Hepatocyte (in vitro differentiated cells): ENCODE results near the gene BZW1. TPM values are rescaled to one million over a fixed set of nuclear protein-coding genes. Genes with fewer than 3 reads are reported as not detected.

Source experiments
- DNase-seq: peaks from one replicate; pipeline ENCODE4 v3.0.0-alpha.2; 2016; ENCODE audit warnings: low spot score
- H2AFZ ChIP-seq: fragments of 200-600 bp; sonication (generic); 2 replicates; pipeline ENCODE4 v1.6.0; 2016; ENCODE audit warnings: antibody characterized with exemption, mild to moderate bottlenecking
- H3K27ac ChIP-seq: fragments of 200-600 bp; sonication (generic); 2 replicates; pipeline ENCODE4 v1.5.1; 2016; ENCODE audit warnings: mild to moderate bottlenecking
- H3K27me3 ChIP-seq: fragments of 200-600 bp; sonication (generic); 2 replicates; pipeline ENCODE4 v1.6.1; 2016
- H3K36me3 ChIP-seq: fragments of 200-600 bp; sonication (generic); replicated peaks from 2 replicates; pipeline ENCODE4 v1.5.1; 2016; ENCODE audit warnings: low read depth; ENCODE audit not compliant: insufficient read depth
- H3K4me1 ChIP-seq: fragments of 200-600 bp; sonication (generic); 2 replicates; pipeline ENCODE4 v1.5.1; 2016; ENCODE audit warnings: mild to moderate bottlenecking, moderate library complexity; ENCODE audit not compliant: insufficient read depth
- H3K4me2 ChIP-seq: fragments of 200-600 bp; sonication (generic); 2 replicates; pipeline ENCODE4 v1.6.0; 2016
- H3K4me3 ChIP-seq: fragments of 200-600 bp; sonication (generic); 2 replicates; pipeline ENCODE4 v1.5.1; 2016; ENCODE audit warnings: mild to moderate bottlenecking
- H3K79me2 ChIP-seq: fragments of 200-600 bp; sonication (generic); 2 replicates; pipeline ENCODE4 v1.6.0; 2017; ENCODE audit warnings: mild to moderate bottlenecking
- H3K9me2 ChIP-seq: fragments of 200-600 bp; sonication (generic); replicated peaks from 2 replicates; pipeline ENCODE4 v1.6.0; 2017; ENCODE audit warnings: mild to moderate bottlenecking; ENCODE audit not compliant: insufficient read depth
- H3K9me3 ChIP-seq: fragments of 200-600 bp; sonication (generic); 2 replicates; pipeline ENCODE4 v1.5.1; 2016; ENCODE audit warnings: low read depth, mild to moderate bottlenecking
- H4K20me1 ChIP-seq: fragments of 200-600 bp; sonication (generic); 2 replicates; pipeline ENCODE4 v1.6.0; 2016; ENCODE audit warnings: mild to moderate bottlenecking; ENCODE audit not compliant: insufficient read depth, poor library complexity, severe bottlenecking
- CTCF ChIP-seq: fragments of 200-600 bp; sonication (generic); IDR thresholded peaks from 2 replicates; pipeline ENCODE4 v1.5.1; 2016; ENCODE audit warnings: antibody characterized with exemption, mild to moderate bottlenecking; ENCODE audit not compliant: poor library complexity
- EZH2 ChIP-seq: fragments of 200-600 bp; sonication (generic); IDR thresholded peaks from 2 replicates; pipeline ENCODE4 v1.6.1; 2016; ENCODE audit warnings: antibody characterized with exemption, mild to moderate bottlenecking, borderline replicate concordance
- EZH2phosphoT487 ChIP-seq: fragments of 200-600 bp; sonication (generic); IDR thresholded peaks from one replicate; pipeline ENCODE4 v1.6.1; 2018; ENCODE audit warnings: antibody characterized with exemption, mild to moderate bottlenecking, low read depth, moderate library complexity; ENCODE audit not compliant: unreplicated experiment, severe bottlenecking
- WGBS: methylation state at CpG from one replicate; pipeline ENCODE4 v1.1.6; 2016; ENCODE audit warnings: low lambda C conversion rate; ENCODE audit errors: missing lambda C conversion rate; 5-methylcytosine and 5-hydroxymethylcytosine counted together
- polyA plus RNA-seq: library from polyadenylated mRNA; unstranded; fragments of >200 nt; fragmentation: Nextera tagmentation; extraction: Ambion mirVana; gene quantifications from 2 replicates; pipeline ENCODE4 v1.2.1, GENCODE V29; 2016
- total RNA-seq: library from RNA; depleted of rRNA; stranded (reverse); fragments of >200 nt; gene quantifications from 2 replicates; pipeline ENCODE4 v1.2.3, GENCODE V29; 2014

Gene BZW1
- total and polyA plus RNA-seq, 2 experiments from 2014 or later = 133 to 237 TPM

DNA sequence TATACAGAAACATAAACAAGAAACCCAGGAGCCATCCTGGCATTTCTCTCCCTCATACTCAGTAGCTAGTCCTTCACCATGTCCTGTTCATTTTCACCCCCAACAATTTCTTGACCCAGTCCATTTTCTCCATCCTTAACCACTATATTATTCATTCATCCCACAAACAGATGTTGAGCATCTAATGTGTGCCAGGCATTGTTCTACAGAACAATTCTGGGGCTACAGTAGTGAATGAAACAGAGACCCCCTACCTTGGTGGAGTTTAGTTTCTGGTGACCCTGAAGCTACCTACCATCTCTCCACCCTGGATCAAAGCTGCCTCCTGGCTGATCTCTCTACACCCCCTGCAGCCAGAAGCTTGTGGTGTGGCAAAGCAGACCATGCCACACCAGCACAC is 27.5 kb upstream of the BZW1 start:
- no peak overlapping the region for H2AFZ ChIP-seq
- no peak overlapping the region for H3K4me2 ChIP-seq
- H3K27me3 ChIP-seq = no peaks in the 10 kb centered on the region
- TF ChIP-seq CTCF = no peak
- no peak for TF ChIP-seq EZH2
- no peak for TF ChIP-seq EZH2phosphoT487
- no peak overlapping the region for H3K4me3 ChIP-seq
- no peak for DNase-seq
- H3K4me1 ChIP-seq = peaks cover 8% of the 10 kb centered on the region
- no peaks in the 10 kb centered on the region for H3K79me2 ChIP-seq
- H3K9me3 ChIP-seq = no peaks in the 10 kb centered on the region
- no peak overlapping the region for H3K27ac ChIP-seq
- no peaks in the 10 kb centered on the region for H3K36me3 ChIP-seq
- H4K20me1 ChIP-seq = no peaks in the 10 kb centered on the region
- H3K9me2 ChIP-seq = no peaks in the 10 kb centered on the region

GRCh38 chr2:200786423-200786822 is 25.3 kb upstream of the BZW1 start:
- Histone ChIP-seq H3K4me2 (peak overlapping the region; percentile 7), H3K9me2 (no peaks in the 10 kb centered on the region), H3K27me3 (no peaks in the 10 kb centered on the region), H3K4me1 (peaks cover 8% of the 10 kb centered on the region), H3K4me3 (no peak overlapping the region), H3K79me2 (no peaks in the 10 kb centered on the region), H3K27ac (peak overlapping the region; percentile 87), H3K36me3 (no peaks in the 10 kb centered on the region), H2AFZ (no peak overlapping the region), H3K9me3 (no peaks in the 10 kb centered on the region), H4K20me1 (no peaks in the 10 kb centered on the region)
- DNase-seq = no peak
- TF ChIP-seq EZH2phosphoT487 (no peak), EZH2 (no peak), CTCF (no peak)
- 41% methylated on average over 2 of the region's 2 CpGs for WGBS

DNA sequence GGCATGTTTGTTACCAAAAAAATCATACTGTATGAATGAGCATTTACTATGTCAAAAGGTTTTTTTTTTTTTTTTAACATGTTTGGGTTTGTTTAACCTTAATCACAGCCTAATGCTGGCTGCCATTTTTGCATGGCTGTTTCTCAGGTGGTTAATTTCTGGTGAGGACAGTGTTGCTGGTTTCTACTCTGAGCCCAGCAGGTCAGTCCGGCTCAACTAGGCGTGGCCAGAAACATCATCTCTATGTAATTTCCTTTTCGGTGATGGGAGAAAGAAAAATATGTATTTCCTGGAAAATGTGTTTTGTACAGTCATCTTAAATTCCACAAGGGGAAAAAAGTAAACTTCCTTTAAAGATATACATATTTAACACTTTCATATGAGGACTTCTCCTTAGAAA is 24.9 kb upstream of the BZW1 start:
- H3K27ac ChIP-seq = peak overlapping the region; percentile 87
- no peaks in the 10 kb centered on the region for H3K79me2 ChIP-seq
- peak; percentile 43 for DNase-seq
- H3K36me3 ChIP-seq = no peaks in the 10 kb centered on the region
- no peak overlapping the region for H2AFZ ChIP-seq
- H3K9me3 ChIP-seq = no peaks in the 10 kb centered on the region
- no peaks in the 10 kb centered on the region for H4K20me1 ChIP-seq
- 66% methylated on average over 3 of the region's 3 CpGs for WGBS
- H3K27me3 ChIP-seq = no peaks in the 10 kb centered on the region
- no peak overlapping the region for H3K4me3 ChIP-seq
- H3K4me2 ChIP-seq = peak overlapping the region; percentile 10
- TF ChIP-seq CTCF (no peak), EZH2phosphoT487 (no peak), EZH2 (no peak)
- H3K9me2 ChIP-seq = no peaks in the 10 kb centered on the region
- peaks cover 8% of the 10 kb centered on the region for H3K4me1 ChIP-seq
